K562 (cell line): Measurements from ENCODE around the gene RGS6. TPM values are rescaled to one million over a fixed set of nuclear protein-coding genes. Genes with fewer than 3 reads are reported as not detected.

ENCODE experiments used
- ATAC-seq: fragments of 200-7000 bp; cut with Tn5 transposase; 3 replicates; pipeline ENCODE4 v1.9.1; 2020; ENCODE audit warnings: moderate library complexity
- BruUV-seq: library from RNA; stranded (reverse); fragments of 400-500 nt; replicated peaks from 2 replicates; lab custom pipeline; 2021; lab: Mats Ljungman, UMichigan
- CTCF ChIA-PET: fragments of 300-600 bp; formaldehyde crosslinking; extraction: SDS; loops from one replicate; lab custom pipeline; 2021; ENCODE audit warnings: low intra/inter-chr PET ratio; lab: Yijun Ruan, JAX
- POLR2A ChIA-PET: fragments of 300-600, 350-650 bp; sonication (Branson Sonifier 250); formaldehyde crosslinking; extraction: SDS; loops from one replicate; lab custom pipeline; 2021; ENCODE audit warnings: antibody characterized with exemption, inconsistent platforms; lab: Yijun Ruan, JAX
- DNase-seq, 4 experiments: peaks; one replicate each; pipeline versions ENCODE4 v3.0.0 to v3.0.0-alpha.2; 2011 to 2018; ENCODE audit warnings: low spot score in 3 of 4, mixed read lengths in 3 of 4; ENCODE audit errors: extremely low read depth in 1 of 4
- FAIRE-seq: peaks from 2 replicates; lab custom pipeline; 2011; peaks lifted over from hg19 to GRCh38; lab: Jason Lieb, UNC
- H2AFZ ChIP-seq: 2 replicates; pipeline ENCODE4 v1.6.0; 2011; ENCODE audit warnings: low read depth, low read length, control low read depth, inconsistent platforms
- H3K27ac ChIP-seq: fragments of 200-600 bp; 3 replicates; pipeline ENCODE4 v1.8.0; 2011; ENCODE audit warnings: low read depth, mild to moderate bottlenecking, control low read depth, inconsistent platforms, low read length, moderate library complexity, mixed read lengths; ENCODE audit errors: extremely low read depth
- H3K27me3 ChIP-seq, 2 experiments: fragments of 300-600 bp in 1 of 2; 2 replicates in 1 of 2; 3 replicates in 1 of 2; pipeline versions ENCODE4 v1.6.0 to v1.8.0; 2011; ENCODE audit warnings: inconsistent platforms in 2 of 2, low read length in 2 of 2, mild to moderate bottlenecking in 1 of 2, mixed read lengths in 1 of 2, moderate library complexity in 1 of 2; ENCODE audit not compliant: control insufficient read depth in 2 of 2, insufficient read depth in 2 of 2
- H3K36me3 ChIP-seq: fragments of 300-600 bp; 3 replicates; pipeline ENCODE4 v1.8.0; 2011; ENCODE audit warnings: mild to moderate bottlenecking, low read length, inconsistent platforms; ENCODE audit not compliant: control insufficient read depth, insufficient read depth
- H3K4me1 ChIP-seq, 2 experiments: fragments of 200-600 bp in 1 of 2; replicated peaks in 1 of 2; 2 replicates in 1 of 2; 3 replicates in 1 of 2; pipeline versions ENCODE4 v1.5.1 to v1.8.0; 2011; ENCODE audit warnings: inconsistent platforms in 2 of 2, low read length in 2 of 2, mild to moderate bottlenecking in 1 of 2, mixed read lengths in 1 of 2, moderate library complexity in 1 of 2; ENCODE audit not compliant: control insufficient read depth in 2 of 2, insufficient read depth in 2 of 2
- H3K4me2 ChIP-seq: 2 replicates; pipeline ENCODE4 v1.6.1; 2011; ENCODE audit warnings: low read length, control low read depth, inconsistent platforms, mixed read lengths; ENCODE audit not compliant: insufficient read depth
- H3K4me3 ChIP-seq: fragments of 200-600 bp; sonication (generic), shearing (Covaris generic); 2 replicates; pipeline ENCODE4 v1.5.1; 2016; ENCODE audit warnings: control low read depth, inconsistent platforms
- H3K79me2 ChIP-seq: fragments of 200-600 bp; 3 replicates; pipeline ENCODE4 v1.8.0; 2011; ENCODE audit warnings: low read length, inconsistent platforms; ENCODE audit not compliant: control insufficient read depth, insufficient read depth
- H3K9ac ChIP-seq, 2 experiments: 2 replicates each; pipeline versions ENCODE4 v1.6.0 to v1.6.1; 2011; ENCODE audit warnings: low read depth in 2 of 2, low read length in 2 of 2, control low read depth in 1 of 2, inconsistent platforms in 1 of 2, mild to moderate bottlenecking in 1 of 2, mixed read lengths in 1 of 2; ENCODE audit not compliant: insufficient read depth in 1 of 2
- H3K9me1 ChIP-seq: one replicate; pipeline ENCODE4 v1.6.0; 2011; ENCODE audit warnings: inconsistent platforms, mild to moderate bottlenecking, low read length, moderate library complexity; ENCODE audit not compliant: control insufficient read depth, insufficient read depth
- H3K9me3 ChIP-seq: replicated peaks from 2 replicates; pipeline ENCODE4 v1.5.1; 2011; ENCODE audit warnings: low read depth, low read length, inconsistent platforms; ENCODE audit not compliant: control insufficient read depth, insufficient read depth
- H4K20me1 ChIP-seq: replicated peaks from 2 replicates; pipeline ENCODE4 v1.6.1; 2011; ENCODE audit warnings: low read length, inconsistent platforms, mixed read lengths; ENCODE audit not compliant: control insufficient read depth, insufficient read depth
- CEBPG ChIP-seq, 3 experiments: fragments of 200-800 bp in 1 of 3; sonication (Bioruptor generic) in 1 of 3; sonication (generic) in 1 of 3; formaldehyde crosslinking in 1 of 3; IDR thresholded peaks in 2 of 3; conservative IDR thresholded peaks in 1 of 3; 2 replicates each; pipeline versions ENCODE4 v1.6.1 to v1.8.0; 2016 to 2022; ENCODE audit warnings: missing compliant biosample characterization in 2 of 3, missing genetic modification characterization in 2 of 3, mild to moderate bottlenecking in 1 of 3, missing genetic modification reagents in 1 of 3
- MTA3 ChIP-seq: fragments of 450-650 bp; formaldehyde crosslinking; IDR thresholded peaks from 2 replicates; pipeline ENCODE4 v1.6.1; 2017; ENCODE audit warnings: mild to moderate bottlenecking, borderline replicate concordance
- NKRF ChIP-seq: fragments of 450-650 bp; IDR thresholded peaks from 2 replicates; pipeline ENCODE4 v1.6.1; 2016; ENCODE audit warnings: borderline replicate concordance
- SLC30A9 ChIP-seq: fragments of 250-450 bp; sonication (Bioruptor Pico); IDR thresholded peaks from 2 replicates; pipeline ENCODE4 v1.8.0; 2022; ENCODE audit warnings: mild to moderate bottlenecking, moderate library complexity
- STAT6 ChIP-seq: sonication (generic); formaldehyde crosslinking; IDR thresholded peaks from 2 replicates; pipeline ENCODE4 v1.8.1; 2023; ENCODE audit warnings: mild to moderate bottlenecking, missing genetic modification reagents
- ZBTB11 ChIP-seq, 3 experiments: fragments of 200-800 bp in 1 of 3; fragments of 250-450 bp in 1 of 3; fragments of 450-650 bp in 1 of 3; sonication (Bioruptor Pico) in 1 of 3; sonication (Bioruptor generic) in 1 of 3; formaldehyde crosslinking in 1 of 3; IDR thresholded peaks; 2 replicates each; pipeline versions ENCODE4 v1.6.1 to v1.8.0; 2016 to 2022; ENCODE audit warnings: mild to moderate bottlenecking in 2 of 3, missing genetic modification characterization in 2 of 3, missing compliant biosample characterization in 1 of 3, moderate library complexity in 1 of 3
- WGBS: fragments of 100-300 bp; shearing (Covaris generic); methylation state at CpG from one replicate; pipeline ENCODE4 v1.1.6; 2016; ENCODE audit warnings: low coverage, mixed read lengths; ENCODE audit not compliant: insufficient coverage; ENCODE audit errors: missing lambda C conversion rate; 5-methylcytosine and 5-hydroxymethylcytosine counted together
- in situ Hi-C: fragments of 300-500 bp; cut with MboI; formaldehyde crosslinking; loops from 4 replicates; pipeline ENCODE4 v1.15.0; 2018; ENCODE audit warnings: inconsistent platforms, mixed read lengths
- intact Hi-C: fragments of 100-400 bp; cut with micrococcal nuclease; formaldehyde crosslinking; loops from 2 replicates; pipeline ENCODE4 v1.14.2; 2022
- polyA plus RNA-seq, 8 experiments: library from polyadenylated mRNA; depleted of rRNA in 4 of 8; stranded (reverse) in 5 of 8; unstranded in 3 of 8; fragments of >200 nt; fragmentation: Nextera tagmentation in 2 of 8; fragmentation: Illumina TruSeq in 1 of 8; extraction: Ambion mirVana in 2 of 8; extraction: Trizol in 1 of 8; gene quantifications; 2 replicates each; pipeline versions ENCODE4 v1.2.1 to v1.2.3, GENCODE V29; 2011 to 2014; ENCODE audit warnings: inconsistent platforms in 1 of 8, missing spikeins in 1 of 8
- total RNA-seq, 7 experiments: library from RNA; depleted of rRNA in 6 of 7; stranded (reverse); fragments of >200 nt in 6 of 7; fragmentation: Illumina TruSeq in 2 of 7; extraction: Trizol in 2 of 7; gene quantifications; 2 replicates each; pipeline versions ENCODE4 v1.2.1 to v1.2.3, GENCODE V29; 2011 to 2021; ENCODE audit warnings: low replicate concordance in 1 of 7

RGS6 gene
- total and polyA plus RNA-seq, 9 of the 15 experiments (the other 6 are each of a cell fraction or from before 2014, with no cell fraction given) = not detected

- CTCF ChIA-PET = no interaction called here
- intact Hi-C loops = no loop called here
- peak overlapping the region; percentile 16; the same call in 1 of the 2 replicates for H3K4me2 ChIP-seq
- FAIRE-seq (no peak), DNase-seq (no peak), ATAC-seq (peak; percentile 84)
- no peaks in the 10 kb centered on the region for H4K20me1 ChIP-seq
- WGBS = 9% methylated on average over 16 of the region's 17 CpGs
- H3K9me3 ChIP-seq = no peaks in the 10 kb centered on the region
- H3K9ac ChIP-seq = no peak overlapping the region
- no peaks in the 10 kb centered on the region for H3K79me2 ChIP-seq
- H2AFZ ChIP-seq = 0 out of 2 replicates have a peak overlapping the region, but pooled peaks have one; percentile 19
- H3K4me3 ChIP-seq = no peak overlapping the region
- no TSS peak for BruUV-seq
- no peaks in the 10 kb centered on the region for H3K27me3 ChIP-seq
- no peaks in the 10 kb centered on the region for H3K36me3 ChIP-seq
- POLR2A ChIA-PET = no interaction called here
- in situ Hi-C loops = no loop called here
- H3K27ac ChIP-seq = peak overlapping the region; percentile 43; the same call in 2 of the 3 replicates
- no peaks in the 10 kb centered on the region for H3K9me1 ChIP-seq
- peaks cover 0 to 12% of the 10 kb centered on the region in 2 experiments; a peak in 3 of 5 replicates for H3K4me1 ChIP-seq
- no peak for TF ChIP-seq MTA3
- peak; percentile 84 for TF ChIP-seq CEBPG (CRISPR knock-in tag; IDR thresholded peaks at IDR 0.05)
- peak; percentile 86 to 88 for TF ChIP-seq CEBPG (tag; conservative IDR thresholded peaks at IDR 0.05 in 1 of 2, IDR thresholded peaks at IDR 0.05 in 1 of 2)
- TF ChIP-seq STAT6 (CRISPR knock-in tag) = no peak
- no peak for TF ChIP-seq SLC30A9 (CRISPR knock-in tag)
- no peak for TF ChIP-seq NKRF
- TF ChIP-seq ZBTB11 (CRISPR knock-in tag; IDR thresholded peaks at IDR 0.05) = no peak
Observed at GRCh38 chr14:72451054-72451972, 519.1 kb downstream of the RGS6 start.
